HepG2 (cell line): ENCODE results near the gene SC5D. TPM values are rescaled to one million over a fixed set of nuclear protein-coding genes. Genes with fewer than 3 reads are reported as not detected.

ENCODE experiments used
- ATAC-seq: fragments of 200-7000 bp; cut with Tn5 transposase; 3 replicates; pipeline ENCODE4 v1.9.1; 2020; ENCODE audit warnings: mild to moderate bottlenecking, moderate library complexity
- BruUV-seq: library from RNA; stranded (reverse); fragments of 400-500 nt; replicated peaks from 2 replicates; lab custom pipeline; 2021; lab: Mats Ljungman, UMichigan
- CTCF ChIA-PET: fragments of 300-600 bp; formaldehyde crosslinking; extraction: SDS; loops from one replicate; lab custom pipeline; 2021; ENCODE audit warnings: low total read pairs, inconsistent platforms, low intra/inter-chr PET ratio; lab: Yijun Ruan, JAX
- POLR2A ChIA-PET: fragments of 350-600 bp; sonication (Branson Sonifier 250); formaldehyde crosslinking; loops from one replicate; lab custom pipeline; 2020; ENCODE audit warnings: antibody characterized with exemption, inconsistent platforms; lab: Yijun Ruan, JAX
- DNase-seq: peaks from one replicate; pipeline ENCODE4 v3.0.0-alpha.2; 2015; ENCODE audit warnings: low spot score
- FAIRE-seq: peaks from 3 replicates; lab custom pipeline; 2011; peaks lifted over from hg19 to GRCh38; lab: Jason Lieb, UNC
- H2AFZ ChIP-seq: one replicate; pipeline ENCODE4 v1.6.1; 2011; ENCODE audit warnings: low read length, inconsistent platforms
- H3K27ac ChIP-seq: fragments of 300-600 bp; 3 replicates; pipeline ENCODE4 v1.8.0; 2011; ENCODE audit warnings: mixed run types, mild to moderate bottlenecking, mixed read lengths, low read length, inconsistent platforms; ENCODE audit not compliant: insufficient read depth; ENCODE audit errors: extremely low read length
- H3K27me3 ChIP-seq, 2 experiments: fragments of 200-600 bp in 1 of 2; 2 replicates in 1 of 2; 3 replicates in 1 of 2; pipeline versions ENCODE4 v1.6.0 to v1.8.0; 2011; ENCODE audit warnings: low read length in 2 of 2, mild to moderate bottlenecking in 2 of 2, moderate library complexity in 2 of 2, inconsistent platforms in 1 of 2; ENCODE audit not compliant: insufficient read depth in 2 of 2, control insufficient read depth in 1 of 2
- H3K36me3 ChIP-seq, 2 experiments: fragments of 200-600 bp in 1 of 2; replicated peaks in 1 of 2; 2 replicates in 1 of 2; 3 replicates in 1 of 2; pipeline versions ENCODE4 v1.5.1 to v1.8.0; 2011; ENCODE audit warnings: low read length in 2 of 2, inconsistent platforms in 1 of 2; ENCODE audit not compliant: insufficient read depth in 2 of 2, control insufficient read depth in 1 of 2
- H3K4me1 ChIP-seq: 2 replicates; pipeline ENCODE4 v1.5.1; 2012; ENCODE audit warnings: low read length, inconsistent platforms; ENCODE audit not compliant: insufficient read depth
- H3K4me2 ChIP-seq: 2 replicates; pipeline ENCODE4 v1.6.0; 2011; ENCODE audit warnings: low read depth, low read length, inconsistent platforms
- H3K4me3 ChIP-seq, 3 experiments: fragments of 200-600 bp in 1 of 3; sonication (generic), shearing (Covaris generic) in 1 of 3; replicated peaks in 1 of 3; 2 replicates each; pipeline ENCODE4 v1.5.1; 2011 to 2016; ENCODE audit warnings: low read length in 3 of 3, inconsistent platforms in 2 of 3, low read depth in 2 of 3, mild to moderate bottlenecking in 2 of 3, control low read depth in 1 of 3, mixed read lengths in 1 of 3; ENCODE audit not compliant: insufficient read depth in 1 of 3
- H3K79me2 ChIP-seq: one replicate; pipeline ENCODE4 v1.6.1; 2011; ENCODE audit warnings: low read length, inconsistent platforms; ENCODE audit not compliant: insufficient read depth
- H3K9ac ChIP-seq: 2 replicates; pipeline ENCODE4 v1.6.0; 2011; ENCODE audit warnings: mild to moderate bottlenecking, low read depth, low read length, inconsistent platforms; ENCODE audit not compliant: insufficient read depth
- H3K9me3 ChIP-seq: 2 replicates; pipeline ENCODE4 v1.5.1; 2012; ENCODE audit warnings: mild to moderate bottlenecking, low read length
- H4K20me1 ChIP-seq: 2 replicates; pipeline ENCODE4 v1.6.0; 2011; ENCODE audit warnings: inconsistent platforms, mild to moderate bottlenecking, low read length, moderate library complexity; ENCODE audit not compliant: insufficient read depth
- CBFB ChIP-seq: sonication (generic); formaldehyde crosslinking; IDR thresholded peaks from 2 replicates; pipeline ENCODE4 v1.4.0; 2020; ENCODE audit warnings: missing genetic modification reagents
- CBX2 ChIP-seq, 2 experiments: fragments of 200-600 bp in 1 of 2; sonication (generic); formaldehyde crosslinking in 1 of 2; IDR thresholded peaks; 2 replicates each; pipeline versions ENCODE4 v1.7.0 to v1.8.1; 2018 to 2022; ENCODE audit warnings: low read depth in 2 of 2, low read length in 1 of 2, mild to moderate bottlenecking in 1 of 2, missing genetic modification reagents in 1 of 2
- CEBPB ChIP-seq: IDR thresholded peaks from 2 replicates; pipeline ENCODE4 v1.6.1; 2011; ENCODE audit warnings: low read depth, low read length, improper control_type of control experiment, borderline replicate concordance
- CENPT ChIP-seq: sonication (generic); formaldehyde crosslinking; IDR thresholded peaks from 2 replicates; pipeline ENCODE4 v1.8.0; 2022; ENCODE audit warnings: low read depth, mild to moderate bottlenecking, moderate library complexity, missing genetic modification reagents
- DNMT3B ChIP-seq: conservative IDR thresholded peaks from 2 replicates; pipeline ENCODE4 v1.6.1; 2016; ENCODE audit warnings: missing biosample characterization, control low read depth
- NFATC3 ChIP-seq: sonication (generic); formaldehyde crosslinking; IDR thresholded peaks from 2 replicates; pipeline ENCODE4 v1.5.1; 2020; ENCODE audit warnings: mild to moderate bottlenecking, missing genetic modification reagents
- RNF2 ChIP-seq: fragments of 450-650 bp; conservative IDR thresholded peaks from 2 replicates; pipeline ENCODE4 v1.6.1; 2016; ENCODE audit warnings: low read depth
- ZFP36 ChIP-seq: fragments of 150-350 bp; IDR thresholded peaks from 2 replicates; pipeline ENCODE4 v1.6.1; 2018; ENCODE audit warnings: borderline replicate concordance, low read length, low read depth; ENCODE audit not compliant: partially characterized antibody
- ZNF136 ChIP-seq: sonication (generic); formaldehyde crosslinking; IDR thresholded peaks from 2 replicates; pipeline ENCODE4 v1.8.1; 2022; ENCODE audit warnings: low read depth, mild to moderate bottlenecking, moderate library complexity, missing genetic modification reagents
- ZNF431 ChIP-seq: sonication (generic); formaldehyde crosslinking; IDR thresholded peaks from 2 replicates; pipeline ENCODE4 v1.9.0; 2022; ENCODE audit warnings: missing genetic modification reagents, low read depth, mild to moderate bottlenecking, borderline replicate concordance
- ZNF7 ChIP-seq: IDR thresholded peaks from 2 replicates; pipeline ENCODE4 v1.6.1; 2016; ENCODE audit warnings: missing biosample characterization, missing genetic modification reagents
- ZNF720 ChIP-seq: sonication (generic); formaldehyde crosslinking; IDR thresholded peaks from 2 replicates; pipeline ENCODE4 v1.4.0; 2020; ENCODE audit warnings: missing genetic modification reagents
- ZNF761 ChIP-seq: sonication (generic); formaldehyde crosslinking; conservative IDR thresholded peaks from 2 replicates; pipeline ENCODE4 v1.4.0; 2020; ENCODE audit warnings: mild to moderate bottlenecking, missing genetic modification reagents
- ZNF841 ChIP-seq: sonication (generic); formaldehyde crosslinking; IDR thresholded peaks from 2 replicates; pipeline ENCODE4 v1.8.1; 2023; ENCODE audit warnings: missing genetic modification reagents, borderline replicate concordance
- WGBS: methylation state at CpG from one replicate; pipeline ENCODE4 v1.1.6; 2017; ENCODE audit warnings: low lambda C conversion rate; 5-methylcytosine and 5-hydroxymethylcytosine counted together
- in situ Hi-C: cut with HindIII; loops from 2 replicates; pipeline ENCODE4 v1.10.0; 2017; ENCODE audit warnings: low pct_unique_long_range_greater_than_20kb; ENCODE audit not compliant: extremely low pct_ligation_motif_present
- intact Hi-C: fragments of 100-400 bp; cut with micrococcal nuclease; formaldehyde crosslinking; loops from one replicate; pipeline ENCODE4 v1.10.0; 2022; ENCODE audit not compliant: unreplicated experiment
- polyA plus RNA-seq, 8 experiments: library from polyadenylated mRNA; depleted of rRNA in 3 of 8; stranded (reverse) in 7 of 8; unstranded in 1 of 8; fragments of >200 nt; fragmentation: Illumina TruSeq in 4 of 8; extraction: Trizol in 4 of 8; gene quantifications; 2 replicates each; pipeline versions ENCODE4 v1.2.1 to v1.2.3, GENCODE V29; 2011 to 2016; ENCODE audit warnings: low read depth in 4 of 8, missing spikeins in 1 of 8, mixed read lengths in 1 of 8; ENCODE audit not compliant: insufficient read depth in 1 of 8
- total RNA-seq, 5 experiments: library from RNA; depleted of rRNA; stranded (reverse); fragments of >200 nt; fragmentation: Illumina TruSeq; extraction: Trizol; gene quantifications; 2 replicates each; pipeline ENCODE4 v1.2.3, GENCODE V29; 2016; ENCODE audit warnings: low read depth in 1 of 5
- TF ChIP-seq, protein P1 (sequence below): sonication (generic); formaldehyde crosslinking; IDR thresholded peaks from 2 replicates; pipeline ENCODE4 v1.4.0; 2020; ENCODE audit warnings: missing genetic modification reagents

SC5D gene
- total and polyA plus RNA-seq, 2 of the 13 experiments (the other 11 are each of a cell fraction or from before 2014, with no cell fraction given), result 84.4 to 155 TPM

DNA sequence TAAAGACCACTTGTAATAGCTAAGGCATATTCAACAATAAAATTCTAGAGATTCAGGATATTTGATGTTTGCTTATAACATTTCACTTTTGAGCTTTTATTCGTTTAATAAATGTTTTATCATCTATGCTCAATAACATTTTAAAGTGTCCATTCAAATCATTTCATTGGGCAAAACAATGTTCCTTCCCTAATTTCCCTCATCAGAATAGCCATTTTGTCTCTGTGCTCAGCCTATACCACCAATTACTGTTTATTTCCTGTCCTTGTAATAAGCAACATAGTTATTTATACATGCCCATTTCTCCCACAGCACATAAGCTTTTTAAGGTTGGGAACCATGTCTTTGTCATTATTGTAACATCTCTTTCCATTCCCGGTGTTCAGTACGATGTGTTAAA lies 1.3 kb upstream of the SC5D start:
- no peak for ATAC-seq
- H3K79me2 ChIP-seq, result peaks cover 36% of the 10 kb centered on the region
- H3K4me2 ChIP-seq, result peak overlapping the region; percentile 100; the same call in 1 of the 2 replicates
- no peaks in the 10 kb centered on the region; a peak in 1 of 5 replicates for H3K36me3 ChIP-seq
- peaks cover 24% of the 10 kb centered on the region for H4K20me1 ChIP-seq
- peaks cover 2 to 10% of the 10 kb centered on the region in 2 experiments; a peak in 2 of 5 replicates for H3K27me3 ChIP-seq
- TF ChIP-seq ZNF431 (CRISPR knock-in tag), result no peak
- no peak for TF ChIP-seq ZNF841 (CRISPR knock-in tag)
- TF ChIP-seq ZNF7, result no peak
- peak; percentile 97 for TF ChIP-seq CBX2 (IDR thresholded peaks at IDR 0.05; ENCODE audit: low read depth, low read length)
- no peak; the same call in 1 of the 2 replicates for TF ChIP-seq CBX2 (CRISPR knock-in tag; IDR thresholded peaks at IDR 0.05; ENCODE audit: low read depth)
- no peak for TF ChIP-seq ZNF136 (CRISPR knock-in tag)
- TF ChIP-seq CENPT, result no peak
- TF ChIP-seq, protein P1, sequence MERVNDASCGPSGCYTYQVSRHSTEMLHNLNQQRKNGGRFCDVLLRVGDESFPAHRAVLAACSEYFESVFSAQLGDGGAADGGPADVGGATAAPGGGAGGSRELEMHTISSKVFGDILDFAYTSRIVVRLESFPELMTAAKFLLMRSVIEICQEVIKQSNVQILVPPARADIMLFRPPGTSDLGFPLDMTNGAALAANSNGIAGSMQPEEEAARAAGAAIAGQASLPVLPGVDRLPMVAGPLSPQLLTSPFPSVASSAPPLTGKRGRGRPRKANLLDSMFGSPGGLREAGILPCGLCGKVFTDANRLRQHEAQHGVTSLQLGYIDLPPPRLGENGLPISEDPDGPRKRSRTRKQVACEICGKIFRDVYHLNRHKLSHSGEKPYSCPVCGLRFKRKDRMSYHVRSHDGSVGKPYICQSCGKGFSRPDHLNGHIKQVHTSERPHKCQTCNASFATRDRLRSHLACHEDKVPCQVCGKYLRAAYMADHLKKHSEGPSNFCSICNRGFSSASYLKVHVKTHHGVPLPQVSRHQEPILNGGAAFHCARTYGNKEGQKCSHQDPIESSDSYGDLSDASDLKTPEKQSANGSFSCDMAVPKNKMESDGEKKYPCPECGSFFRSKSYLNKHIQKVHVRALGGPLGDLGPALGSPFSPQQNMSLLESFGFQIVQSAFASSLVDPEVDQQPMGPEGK, result no peak
- peak; percentile 24 for TF ChIP-seq ZFP36
- no peak for TF ChIP-seq CBFB (CRISPR knock-in tag)
- no peak for TF ChIP-seq ZNF761 (CRISPR knock-in tag)
- TF ChIP-seq DNMT3B (CRISPR knock-in tag), result no peak
- TF ChIP-seq ZNF720, result no peak
- no peak for TF ChIP-seq CEBPB
- no peak for TF ChIP-seq NFATC3 (CRISPR knock-in tag)
- TF ChIP-seq RNF2, result peak; percentile 86
- BruUV-seq, result no TSS peak
- no peak for DNase-seq
- H2AFZ ChIP-seq, result no peak overlapping the region
- no peak overlapping the region for H3K27ac ChIP-seq
- ChIA-PET CTCF (no interaction called here), POLR2A (no interaction called here)
- in situ Hi-C loops, result no loop called here
- intact Hi-C loops, result no loop called here
- no peak overlapping the region for H3K9ac ChIP-seq
- no peak overlapping the region; a peak in 2 of 6 replicates for H3K4me3 ChIP-seq
- H3K4me1 ChIP-seq, result peaks cover 36% of the 10 kb centered on the region
- no peak for FAIRE-seq
- no peaks in the 10 kb centered on the region for H3K9me3 ChIP-seq
- WGBS, result 38% methylated on average over 3 of the region's 3 CpGs
